Astrocyte (in vitro differentiated cells and primary cell): ENCODE measurements around the gene FAM3C. TPM values are rescaled to one million over a fixed set of nuclear protein-coding genes. Genes with fewer than 3 reads are reported as not detected.
A peak's percentile ranks its signal among the peaks of the same experiment; 100 is the strongest.
"Not testable (repeated sequence)": the region's sequence is repeated elsewhere in the genome, so short reads cannot be mapped to it uniquely, and the experiment has no call there.

ENCODE experiments used
- DNase-seq: peaks from one replicate; pipeline ENCODE4 v3.0.0-alpha.2; 2010; ENCODE audit warnings: low read depth
- FAIRE-seq: peaks from 2 replicates; lab custom pipeline; 2011; peaks lifted over from hg19 to GRCh38; lab: Jason Lieb, UNC
- H2AFZ ChIP-seq: 2 replicates; pipeline ENCODE4 v1.6.0; 2012; ENCODE audit warnings: low read depth, low read length, inconsistent platforms
- H3K27ac ChIP-seq: 2 replicates; pipeline ENCODE4 v1.5.1; 2011; ENCODE audit warnings: low read depth, low read length, inconsistent platforms
- H3K27me3 ChIP-seq: 2 replicates; pipeline ENCODE4 v1.6.0; 2011; ENCODE audit warnings: low read length, inconsistent platforms; ENCODE audit not compliant: insufficient read depth
- H3K36me3 ChIP-seq: 2 replicates; pipeline ENCODE4 v1.5.1; 2011; ENCODE audit warnings: low read length, inconsistent platforms; ENCODE audit not compliant: insufficient read depth
- H3K4me1 ChIP-seq: 2 replicates; pipeline ENCODE4 v1.5.1; 2011; ENCODE audit warnings: low read length, inconsistent platforms; ENCODE audit not compliant: insufficient read depth
- H3K4me2 ChIP-seq: 2 replicates; pipeline ENCODE4 v1.6.0; 2012; ENCODE audit warnings: low read length, inconsistent platforms
- H3K4me3 ChIP-seq: 2 replicates; pipeline ENCODE4 v1.5.1; 2011; ENCODE audit warnings: low read depth, mild to moderate bottlenecking, low read length, inconsistent platforms; ENCODE audit not compliant: insufficient read depth
- H3K79me2 ChIP-seq: 2 replicates; pipeline ENCODE4 v1.6.0; 2012; ENCODE audit warnings: mild to moderate bottlenecking, low read length, inconsistent platforms; ENCODE audit not compliant: insufficient read depth
- H3K9ac ChIP-seq: 2 replicates; pipeline ENCODE4 v1.6.0; 2012; ENCODE audit warnings: mild to moderate bottlenecking, low read length, inconsistent platforms
- H3K9me3 ChIP-seq: 2 replicates; pipeline ENCODE4 v1.5.1; 2012; ENCODE audit warnings: low read depth, mild to moderate bottlenecking, low read length, inconsistent platforms; ENCODE audit not compliant: insufficient read depth
- H4K20me1 ChIP-seq: 2 replicates; pipeline ENCODE4 v1.6.0; 2012; ENCODE audit warnings: low read length, inconsistent platforms; ENCODE audit not compliant: insufficient read depth
- H3K27ac Mint-ChIP-seq: one replicate; pipeline ENCODE4 v1.8.0; 2021; ENCODE audit warnings: mild to moderate bottlenecking, mixed read lengths; ENCODE audit not compliant: unreplicated experiment
- H3K27me3 Mint-ChIP-seq: one replicate; pipeline ENCODE4 v1.8.0; 2021; ENCODE audit warnings: low read depth, mixed read lengths; ENCODE audit not compliant: unreplicated experiment
- H3K36me3 Mint-ChIP-seq: one replicate; pipeline ENCODE4 v1.8.0; 2021; ENCODE audit warnings: low read depth, mixed read lengths; ENCODE audit not compliant: unreplicated experiment
- H3K4me1 Mint-ChIP-seq: one replicate; pipeline ENCODE4 v1.8.0; 2021; ENCODE audit warnings: low read depth, mixed read lengths; ENCODE audit not compliant: unreplicated experiment
- H3K4me3 Mint-ChIP-seq: one replicate; pipeline ENCODE4 v1.8.0; 2021; ENCODE audit warnings: mild to moderate bottlenecking, moderate library complexity, mixed read lengths; ENCODE audit not compliant: unreplicated experiment
- H3K9me3 Mint-ChIP-seq: one replicate; pipeline ENCODE4 v1.8.0; 2021; ENCODE audit warnings: mild to moderate bottlenecking, mixed read lengths; ENCODE audit not compliant: unreplicated experiment
- CTCF ChIP-seq: IDR thresholded peaks from 2 replicates; pipeline ENCODE4 v1.5.1; 2011; ENCODE audit warnings: low read depth, mild to moderate bottlenecking, inconsistent platforms, low read length, moderate library complexity; ENCODE audit not compliant: insufficient read depth
- EZH2 ChIP-seq: IDR thresholded peaks from 2 replicates; pipeline ENCODE4 v1.6.1; 2012; ENCODE audit warnings: mild to moderate bottlenecking, low read length, inconsistent platforms; ENCODE audit not compliant: insufficient read depth
- total RNA-seq: library from RNA; stranded (reverse); gene quantifications from 2 replicates; pipeline ENCODE4 v1.2.1, GENCODE V29; 2021

Gene FAM3C
- total RNA-seq, 1 donor from 2014 or later: 71.8 TPM

- peaks cover 13% of the 10 kb centered on the region for H3K4me1 Mint-ChIP-seq
- TF ChIP-seq CTCF: no peak
- no peak for TF ChIP-seq EZH2
- FAIRE-seq (no peak), DNase-seq (peak; percentile 53)
- no peaks in the 10 kb centered on the region for H3K36me3 Mint-ChIP-seq
- Histone ChIP-seq H3K27me3 (no peaks in the 10 kb centered on the region), H3K4me2 (no peak overlapping the region), H3K9me3 (no peaks in the 10 kb centered on the region), H3K4me3 (no peak overlapping the region), H3K36me3 (no peaks in the 10 kb centered on the region), H3K27ac (no peak overlapping the region), H3K4me1 (no peaks in the 10 kb centered on the region), H4K20me1 (no peaks in the 10 kb centered on the region), H2AFZ (no peak overlapping the region), H3K9ac (no peak overlapping the region), H3K79me2 (no peaks in the 10 kb centered on the region)
- H3K4me3 Mint-ChIP-seq: no peak overlapping the region
- H3K27ac Mint-ChIP-seq: peak overlapping the region; percentile 90
- no peaks in the 10 kb centered on the region for H3K9me3 Mint-ChIP-seq
- no peaks in the 10 kb centered on the region for H3K27me3 Mint-ChIP-seq
Measured at GRCh38 chr7:121428855-121429489, 32.9 kb upstream of the FAM3C start.

GRCh38 chr7:121421743-121422142 is 25.6 kb upstream of the FAM3C start:
- not testable (repeated sequence) for H3K9me3 ChIP-seq, H3K4me3 ChIP-seq, H4K20me1 ChIP-seq, DNase-seq, H3K4me3 Mint-ChIP-seq, H3K79me2 ChIP-seq, H3K27me3 ChIP-seq, H3K36me3 ChIP-seq, H2AFZ ChIP-seq, H3K9ac ChIP-seq, H3K4me1 Mint-ChIP-seq, H3K9me3 Mint-ChIP-seq, H3K36me3 Mint-ChIP-seq, H3K4me1 ChIP-seq, FAIRE-seq, H3K27me3 Mint-ChIP-seq, H3K27ac ChIP-seq, H3K4me2 ChIP-seq, H3K27ac Mint-ChIP-seq

GRCh38 chr7:121420976-121421375 is 24.9 kb upstream of the FAM3C start:
- Mint-ChIP-seq H3K36me3 (no peaks in the 10 kb centered on the region), H3K27me3 (no peaks in the 10 kb centered on the region), H3K4me1 (no peaks in the 10 kb centered on the region), H3K27ac (no peak overlapping the region), H3K4me3 (no peak overlapping the region), H3K9me3 (peaks cover 4% of the 10 kb centered on the region)
- H3K9me3 ChIP-seq: no peaks in the 10 kb centered on the region
- H2AFZ ChIP-seq: no peak overlapping the region
- H3K9ac ChIP-seq: no peak overlapping the region
- H3K27ac ChIP-seq: no peak overlapping the region
- H4K20me1 ChIP-seq: no peaks in the 10 kb centered on the region
- H3K27me3 ChIP-seq: no peaks in the 10 kb centered on the region
- H3K79me2 ChIP-seq: no peaks in the 10 kb centered on the region
- TF ChIP-seq CTCF (no peak), EZH2 (no peak)
- no peaks in the 10 kb centered on the region for H3K4me1 ChIP-seq
- FAIRE-seq: no peak
- H3K4me3 ChIP-seq: no peak overlapping the region
- H3K36me3 ChIP-seq: no peaks in the 10 kb centered on the region
- H3K4me2 ChIP-seq: no peak overlapping the region
- DNase-seq: no peak
